Mucosa of descending colon (tissue), 3 donors: ENCODE data around the gene DOK6. TPM values are rescaled to one million over a fixed set of nuclear protein-coding genes. Genes with fewer than 3 reads are reported as not detected.

Source experiments
- ATAC-seq: fragments of 200-7000 bp; cut with Tn5 transposase; one replicate; pipeline ENCODE4 v1.9.1; 2020; ENCODE audit warnings: mild to moderate bottlenecking, moderate library complexity
- DNase-seq, 3 donors: peaks; one replicate each; pipeline ENCODE4 v3.0.0-alpha.2; 2020
- H3K36me3 ChIP-seq: fragments of 200-600 bp; one replicate; pipeline ENCODE4 v1.8.0; 2021; ENCODE audit warnings: low read depth, mild to moderate bottlenecking
- H3K4me1 ChIP-seq: fragments of 200-600 bp; one replicate; pipeline ENCODE4 v1.8.0; 2021; ENCODE audit warnings: low read depth, mild to moderate bottlenecking
- H3K4me3 ChIP-seq: fragments of 200-600 bp; one replicate; pipeline ENCODE4 v1.8.0; 2021; ENCODE audit warnings: mild to moderate bottlenecking
- H3K9me3 ChIP-seq: fragments of 200-600 bp; one replicate; pipeline ENCODE4 v1.8.0; 2021; ENCODE audit warnings: mild to moderate bottlenecking
- CTCF ChIP-seq: fragments of 200-600 bp; IDR thresholded peaks from one replicate; pipeline ENCODE4 v1.8.0; 2022; ENCODE audit warnings: antibody characterized with exemption, mild to moderate bottlenecking
- intact Hi-C, 2 donors: fragments of 100-400 bp; cut with DNase I in 1 of 2; cut with micrococcal nuclease in 1 of 2; formaldehyde crosslinking; loops; one replicate each; pipeline versions ENCODE4 v1.11.0 to v1.11.1; 2022; cut with DNase I, micrococcal nuclease
- total RNA-seq, 3 donors: library from RNA; stranded (reverse); fragmentation: NEBNext Ultra II Directional in 2 of 3; extraction: Animal tissue kit (Norgen Biotek cat#: 25700) in 2 of 3; gene quantifications; one replicate each; pipeline versions ENCODE4 v1.2.1 to v1.2.4, GENCODE V29; 2021 to 2023
- donor health status: DM: no; HTN: no; CAD: no; lungs with moderate emphysema.
- donor health status: DM: no; HTN: no; CAD: no.
- donor health status: DM: no; HTN: yes; CAD: no.

The DOK6 gene
- total RNA-seq, 3 donors from 2014 or later = 0.12 to 2.2 (median 0.72) TPM

- intact Hi-C loops = no loop called here
These were observed 236.0 kb downstream of the DOK6 start for GRCh38 chr18:69636529-69637301.

GRCh38 chr18:69638056-69638455, 237.4 kb downstream of the DOK6 start:
- H3K4me1 ChIP-seq = no peaks in the 10 kb centered on the region
- DNase-seq = no peak
- no peaks in the 10 kb centered on the region for H3K36me3 ChIP-seq
- intact Hi-C loops = no loop called here
- no peak for ATAC-seq
- TF ChIP-seq CTCF = no peak
- no peak overlapping the region for H3K4me3 ChIP-seq
- H3K9me3 ChIP-seq = no peaks in the 10 kb centered on the region

More at GRCh38 chr18:69636529-69637301, 236.0 kb downstream of the DOK6 start:
- no peak for TF ChIP-seq CTCF
- no peak for DNase-seq
- no peak for ATAC-seq
- H3K4me1 ChIP-seq = no peaks in the 10 kb centered on the region
- no peaks in the 10 kb centered on the region for H3K9me3 ChIP-seq
- H3K36me3 ChIP-seq = no peaks in the 10 kb centered on the region
- H3K4me3 ChIP-seq = no peak overlapping the region

GRCh38 chr18:69647702-69648101, 247.0 kb downstream of the DOK6 start:
- H3K36me3 ChIP-seq = no peaks in the 10 kb centered on the region
- no peaks in the 10 kb centered on the region for H3K9me3 ChIP-seq
- ATAC-seq (no peak), DNase-seq (no peak)
- no peak for TF ChIP-seq CTCF
- no peak overlapping the region for H3K4me3 ChIP-seq
- intact Hi-C loops = no loop called here
- no peaks in the 10 kb centered on the region for H3K4me1 ChIP-seq

GRCh38 chr18:69648486-69648885, 247.8 kb downstream of the DOK6 start:
- no peaks in the 10 kb centered on the region for H3K36me3 ChIP-seq
- DNase-seq (no peak), ATAC-seq (no peak)
- no peaks in the 10 kb centered on the region for H3K9me3 ChIP-seq
- no peaks in the 10 kb centered on the region for H3K4me1 ChIP-seq
- intact Hi-C loops = no loop called here
- TF ChIP-seq CTCF = no peak
- H3K4me3 ChIP-seq = no peak overlapping the region

GRCh38 chr18:69649684-69650083, 249.0 kb downstream of the DOK6 start:
- no peaks in the 10 kb centered on the region for H3K4me1 ChIP-seq
- no peak overlapping the region for H3K4me3 ChIP-seq
- TF ChIP-seq CTCF = no peak
- no peaks in the 10 kb centered on the region for H3K9me3 ChIP-seq
- H3K36me3 ChIP-seq = no peaks in the 10 kb centered on the region
- ATAC-seq (no peak), DNase-seq (no peak)
- intact Hi-C loops = no loop called here
